ENCODE results near the gene DGKD. TPM values are rescaled to one million over a fixed set of nuclear protein-coding genes. Genes with fewer than 3 reads are reported as not detected.

Gene DGKD
- total RNA-seq, 6 experiments from 2014 or later, result 6.5 to 16.6 (median 14.2) TPM

DNA sequence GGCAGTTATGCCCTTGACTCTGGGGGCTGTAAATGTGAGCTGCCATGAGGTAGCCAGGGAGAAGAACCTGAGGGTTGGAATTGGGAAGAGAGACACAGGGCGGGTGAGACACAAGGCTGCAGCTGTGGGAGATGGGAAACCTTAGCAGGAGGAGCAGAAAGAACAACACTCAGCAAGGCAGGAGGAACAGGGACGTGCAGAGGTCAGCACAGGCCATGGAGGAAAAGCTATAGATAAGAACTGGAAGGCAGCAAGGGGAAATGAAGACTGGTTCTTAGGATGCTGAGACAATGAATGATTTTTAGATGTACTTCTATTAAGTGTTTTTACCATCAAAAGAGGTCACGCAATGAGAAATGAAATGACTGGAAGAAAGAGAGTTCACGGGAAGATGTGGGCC is 132.1 kb downstream of the DGKD start:
- no peaks in the 10 kb centered on the region for H3K4me1 ChIP-seq
- WGBS (ENCODE audit: insufficient coverage, low coverage, low lambda C conversion rate, missing lambda C conversion rate), result 90% methylated on average over 4 of the region's 4 CpGs
- H3K27me3 ChIP-seq, result no peaks in the 10 kb centered on the region
- ATAC-seq (peak; percentile 22 to 52 (median 44)), DNase-seq (no peak)
- H3K4me3 ChIP-seq, result no peak overlapping the region
- no peak overlapping the region for H3K27ac ChIP-seq
- intact Hi-C loops (cut with DNase I), result no loop called here
- no peak for TF ChIP-seq POLR2A (IDR thresholded peaks at IDR 0.05)
- TF ChIP-seq, protein P1, sequence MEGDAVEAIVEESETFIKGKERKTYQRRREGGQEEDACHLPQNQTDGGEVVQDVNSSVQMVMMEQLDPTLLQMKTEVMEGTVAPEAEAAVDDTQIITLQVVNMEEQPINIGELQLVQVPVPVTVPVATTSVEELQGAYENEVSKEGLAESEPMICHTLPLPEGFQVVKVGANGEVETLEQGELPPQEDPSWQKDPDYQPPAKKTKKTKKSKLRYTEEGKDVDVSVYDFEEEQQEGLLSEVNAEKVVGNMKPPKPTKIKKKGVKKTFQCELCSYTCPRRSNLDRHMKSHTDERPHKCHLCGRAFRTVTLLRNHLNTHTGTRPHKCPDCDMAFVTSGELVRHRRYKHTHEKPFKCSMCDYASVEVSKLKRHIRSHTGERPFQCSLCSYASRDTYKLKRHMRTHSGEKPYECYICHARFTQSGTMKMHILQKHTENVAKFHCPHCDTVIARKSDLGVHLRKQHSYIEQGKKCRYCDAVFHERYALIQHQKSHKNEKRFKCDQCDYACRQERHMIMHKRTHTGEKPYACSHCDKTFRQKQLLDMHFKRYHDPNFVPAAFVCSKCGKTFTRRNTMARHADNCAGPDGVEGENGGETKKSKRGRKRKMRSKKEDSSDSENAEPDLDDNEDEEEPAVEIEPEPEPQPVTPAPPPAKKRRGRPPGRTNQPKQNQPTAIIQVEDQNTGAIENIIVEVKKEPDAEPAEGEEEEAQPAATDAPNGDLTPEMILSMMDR (IDR thresholded peaks at IDR 0.05), result no peak
- H3K36me3 ChIP-seq, result peaks cover 0 to 67% (median 25%) of the 10 kb centered on the region in 4 donors
- no peaks in the 10 kb centered on the region for H3K9me3 ChIP-seq

DNA sequence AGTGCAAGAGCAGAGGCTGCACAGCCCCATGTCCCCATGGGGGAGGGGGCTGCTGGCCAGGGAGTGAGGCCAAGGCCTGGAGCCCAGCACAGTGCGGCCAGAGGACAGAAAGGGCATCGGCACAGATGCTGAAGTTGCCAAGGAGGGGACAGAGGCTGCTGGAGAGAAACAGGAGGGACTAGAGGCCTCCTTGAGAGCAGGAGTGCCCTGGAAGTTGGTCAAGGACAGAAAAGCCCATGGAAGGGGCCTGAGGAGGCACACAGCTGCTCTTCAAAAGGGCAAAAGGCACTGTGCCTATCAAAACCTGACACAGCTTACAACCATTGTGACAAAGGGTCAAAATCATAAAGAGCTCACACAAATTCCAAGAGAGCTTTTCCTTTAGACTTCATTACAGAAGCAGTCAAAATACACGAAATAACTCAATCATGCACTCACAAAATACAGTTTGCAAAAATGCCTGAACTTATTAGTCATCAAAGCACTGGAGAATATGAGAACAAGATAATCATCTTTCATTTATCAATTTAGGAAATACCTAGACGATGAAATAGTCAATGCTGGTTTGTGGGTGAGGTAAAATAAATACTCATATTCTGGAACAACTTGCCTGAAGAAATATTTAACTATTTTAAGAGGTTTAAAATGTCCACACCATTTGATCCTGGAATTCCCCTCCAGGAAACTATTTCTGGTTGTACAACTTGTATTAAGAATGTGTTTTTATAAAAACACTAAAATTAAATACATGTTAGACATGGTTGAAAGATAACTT is 132.7 kb downstream of the DGKD start:
- H3K9me3 ChIP-seq, result no peaks in the 10 kb centered on the region
- peak in 3 of 4 donors; percentile 28 to 46 (median 38) for ATAC-seq
- H3K4me1 ChIP-seq, result no peaks in the 10 kb centered on the region
- TF ChIP-seq POLR2A (IDR thresholded peaks at IDR 0.05), result no peak
- TF ChIP-seq, protein P1 (IDR thresholded peaks at IDR 0.05), result no peak
- WGBS (ENCODE audit: insufficient coverage, low coverage, low lambda C conversion rate, missing lambda C conversion rate), result 54% methylated on average over 4 of the region's 4 CpGs
- peaks cover 0 to 71% (median 25%) of the 10 kb centered on the region in 4 donors for H3K36me3 ChIP-seq
- intact Hi-C loops (cut with DNase I), result no loop called here
- no peak for DNase-seq
- H3K27me3 ChIP-seq, result no peaks in the 10 kb centered on the region
- no peak overlapping the region for H3K4me3 ChIP-seq
- no peak overlapping the region for H3K27ac ChIP-seq

- intact Hi-C loops (cut with DNase I), result no loop called here
- Histone ChIP-seq H3K27me3 (no peaks in the 10 kb centered on the region), H3K4me3 (no peak overlapping the region), H3K27ac (no peak overlapping the region), H3K4me1 (no peaks in the 10 kb centered on the region), H3K36me3 (peaks cover 0 to 76% (median 25%) of the 10 kb centered on the region in 4 donors), H3K9me3 (no peaks in the 10 kb centered on the region)
- TF ChIP-seq, protein P1 (IDR thresholded peaks at IDR 0.05), result no peak
- TF ChIP-seq POLR2A (IDR thresholded peaks at IDR 0.05), result no peak
- ATAC-seq (no peak), DNase-seq (no peak)
- WGBS (ENCODE audit: insufficient coverage, low coverage, low lambda C conversion rate, missing lambda C conversion rate), result 89% methylated on average over 9 of the region's 9 CpGs
These were observed 133.6 kb downstream of the DGKD start for GRCh38 chr2:233487748-233488345.

DNA sequence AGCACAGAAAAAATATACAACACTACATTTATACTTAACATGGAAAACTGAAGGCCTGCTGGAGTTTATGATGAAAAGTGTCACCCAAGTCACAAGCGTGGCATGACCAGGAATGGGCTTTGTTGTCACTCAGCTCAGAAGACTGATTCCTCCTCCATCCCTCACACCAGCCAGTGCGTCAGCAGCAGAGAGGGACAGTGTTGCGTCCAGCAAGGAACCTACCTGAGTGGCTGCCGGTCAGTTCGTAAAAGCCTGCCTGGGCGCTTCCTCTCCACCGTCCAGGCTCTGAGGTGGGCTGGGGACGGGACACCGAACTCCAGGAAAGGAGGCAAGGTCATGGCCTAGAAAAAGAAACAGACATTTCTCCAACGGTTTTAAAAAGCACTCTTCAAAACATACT is 134.8 kb downstream of the DGKD start:
- H3K9me3 ChIP-seq, result no peaks in the 10 kb centered on the region
- H3K27me3 ChIP-seq, result no peaks in the 10 kb centered on the region
- WGBS (ENCODE audit: insufficient coverage, low coverage, low lambda C conversion rate, missing lambda C conversion rate), result 83% methylated on average over 4 of the region's 10 CpGs
- no peak for ATAC-seq
- no peak overlapping the region for H3K4me3 ChIP-seq
- TF ChIP-seq, protein P1 (IDR thresholded peaks at IDR 0.05), result no peak
- no peak for TF ChIP-seq POLR2A (IDR thresholded peaks at IDR 0.05)
- H3K36me3 ChIP-seq, result peaks cover 0 to 75% (median 27%) of the 10 kb centered on the region in 4 donors
- DNase-seq, result no peak
- H3K4me1 ChIP-seq, result no peaks in the 10 kb centered on the region
- H3K27ac ChIP-seq, result no peak overlapping the region
- intact Hi-C loops (cut with DNase I), result no loop called here
